Tibial artery (tissue), 4 donors: ENCODE results near the gene ANKS4B.
"Not testable (repeated sequence)": the region's sequence is repeated elsewhere in the genome, so short reads cannot be mapped to it uniquely, and the experiment has no call there.

ENCODE experiments used
- DNase-seq, 2 donors: peaks; one replicate each; pipeline ENCODE4 v3.0.0-alpha.2; 2019
- H3K27ac ChIP-seq, 2 donors: fragments of 200-600 bp; sonication (generic) in 1 of 2; 1 replicate in 1 of 2; 2 replicates in 1 of 2; pipeline ENCODE4 v1.5.1; 2018 to 2019; ENCODE audit warnings: mild to moderate bottlenecking in 1 of 2
- H3K27me3 ChIP-seq, 2 donors: fragments of 200-600 bp; sonication (generic) in 1 of 2; one replicate each; pipeline versions ENCODE4 v1.5.1 to v1.6.0; 2016 to 2019
- H3K36me3 ChIP-seq, 3 donors: fragments of 200-600 bp; sonication (generic) in 2 of 3; one replicate each; pipeline ENCODE4 v1.5.1; 2016 to 2019; ENCODE audit warnings: mild to moderate bottlenecking in 2 of 3
- H3K4me1 ChIP-seq, 4 donors: fragments of 200-600 bp; sonication (generic) in 2 of 4; 1 replicate in 3 of 4; 2 replicates in 1 of 4; pipeline ENCODE4 v1.5.1; 2016 to 2019
- H3K4me3 ChIP-seq, 2 donors: fragments of 200-600 bp; sonication (generic) in 1 of 2; 1 replicate in 1 of 2; 2 replicates in 1 of 2; pipeline ENCODE4 v1.5.1; 2018 to 2019; ENCODE audit warnings: mild to moderate bottlenecking in 2 of 2
- H3K9me3 ChIP-seq, 3 donors: fragments of 200-600 bp; sonication (generic) in 1 of 3; one replicate each; pipeline ENCODE4 v1.5.1; 2016 to 2019
- CTCF ChIP-seq, 2 experiments: fragments of 200-600 bp in 1 of 2; fragments of 450-650 bp in 1 of 2; IDR thresholded peaks; one replicate each; pipeline ENCODE4 v1.5.1; 2017 to 2019; ENCODE audit warnings: antibody characterized with exemption in 2 of 2, mild to moderate bottlenecking in 1 of 2, moderate library complexity in 1 of 2
- intact Hi-C: fragments of 100-400 bp; cut with DNase I; formaldehyde crosslinking; loops from one replicate; pipeline ENCODE4 v1.15.0; 2023; ENCODE audit warnings: low total_unique reads

ANKS4B gene

GRCh38 chr16:21189311-21189710 lies 44.2 kb upstream of the ANKS4B start:
- Histone ChIP-seq H3K36me3 (no peaks in the 10 kb centered on the region), H3K4me3 (no peak overlapping the region), H3K27ac (no peak overlapping the region), H3K4me1 (peaks cover 0 to 6% (median 5%) of the 10 kb centered on the region in 4 donors), H3K27me3 (no peaks in the 10 kb centered on the region), H3K9me3 (no peaks in the 10 kb centered on the region)
- intact Hi-C loops, result loop anchor here (2.0 kb wide), 1 partner anchor 111 kb away; no protein-coding TSS in a partner anchor
- no peak for DNase-seq
- TF ChIP-seq CTCF (IDR thresholded peaks at IDR 0.05), result no peak

DNA sequence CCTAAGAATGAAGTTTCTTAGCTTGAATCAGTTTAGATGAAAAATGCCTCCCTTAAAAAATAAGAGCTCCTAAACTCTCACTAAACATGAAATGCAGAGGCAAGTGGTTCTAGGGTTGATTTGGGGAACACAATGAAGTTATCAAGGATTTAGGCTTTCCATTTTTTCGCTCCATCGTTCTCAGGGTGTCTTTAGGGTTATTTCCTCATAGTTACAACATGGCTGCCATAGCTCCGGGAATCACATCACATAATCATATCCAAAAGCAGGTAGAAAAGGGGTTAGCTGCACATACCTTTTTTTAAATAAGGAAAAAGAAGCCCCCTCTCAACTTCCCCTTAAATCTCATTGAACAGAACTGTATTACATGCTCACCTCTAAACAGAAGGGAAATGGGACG lies 43.5 kb upstream of the ANKS4B start:
- Histone ChIP-seq H3K9me3 (no peaks in the 10 kb centered on the region), H3K4me1 (peaks cover 0 to 6% (median 5%) of the 10 kb centered on the region in 4 donors), H3K27ac (no peak overlapping the region), H3K4me3 (no peak overlapping the region), H3K27me3 (no peaks in the 10 kb centered on the region), H3K36me3 (no peaks in the 10 kb centered on the region)
- DNase-seq, result no peak
- TF ChIP-seq CTCF (IDR thresholded peaks at IDR 0.05), result no peak
- intact Hi-C loops, result no loop called here

GRCh38 chr16:21190599-21190998 lies 42.9 kb upstream of the ANKS4B start:
- Histone ChIP-seq H3K36me3 (no peaks in the 10 kb centered on the region), H3K27me3 (no peaks in the 10 kb centered on the region), H3K4me1 (peaks cover 0 to 6% (median 5%) of the 10 kb centered on the region in 4 donors), H3K9me3 (no peaks in the 10 kb centered on the region), H3K27ac (no peak overlapping the region), H3K4me3 (no peak overlapping the region)
- no peak for TF ChIP-seq CTCF (IDR thresholded peaks at IDR 0.05)
- intact Hi-C loops, result no loop called here
- DNase-seq, result no peak

- intact Hi-C loops, result no loop called here
- Histone ChIP-seq H3K4me1 (peaks cover 0 to 6% (median 5%) of the 10 kb centered on the region in 4 donors), H3K9me3 (no peaks in the 10 kb centered on the region), H3K4me3 (no peak overlapping the region), H3K36me3 (no peaks in the 10 kb centered on the region), H3K27ac (no peak overlapping the region), H3K27me3 (peaks cover 0 to 3% of the 10 kb centered on the region in 2 donors)
- no peak for DNase-seq
- TF ChIP-seq CTCF (IDR thresholded peaks at IDR 0.05), result no peak
Observed at GRCh38 chr16:21192991-21193390, 40.5 kb upstream of the ANKS4B start.

- Histone ChIP-seq H3K4me1 (no peaks in the 10 kb centered on the region), H3K4me3 (no peak overlapping the region), H3K27me3 (peaks cover 0 to 7% of the 10 kb centered on the region in 2 donors), H3K27ac (no peak overlapping the region), H3K36me3 (no peaks in the 10 kb centered on the region), H3K9me3 (no peaks in the 10 kb centered on the region)
- intact Hi-C loops, result loop anchor here (2.0 kb wide), 1 partner anchor 28 kb away; no protein-coding TSS in a partner anchor
- no peak for TF ChIP-seq CTCF (IDR thresholded peaks at IDR 0.05)
- DNase-seq, result no peak
Observed at GRCh38 chr16:21194771-21195301, 38.7 kb upstream of the ANKS4B start.

DNA sequence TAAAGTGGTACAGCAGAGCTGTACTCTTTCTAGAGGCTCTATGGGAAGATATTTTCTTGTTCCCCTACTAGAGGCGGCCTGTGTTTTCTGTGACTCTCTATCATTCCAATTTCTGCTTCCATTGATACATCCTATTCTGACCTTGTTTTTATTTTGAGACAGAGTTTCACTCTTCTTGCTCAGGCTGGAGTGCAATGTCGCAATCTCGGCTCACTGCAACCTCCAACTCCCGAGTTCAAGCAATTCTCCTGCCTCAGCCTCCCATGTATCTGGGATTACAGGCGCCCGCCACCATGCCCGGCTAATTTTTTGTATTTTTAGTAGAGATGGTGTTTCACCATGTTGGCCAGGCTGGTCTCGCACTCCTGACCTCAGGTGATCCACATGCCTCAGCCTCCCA lies 38.2 kb upstream of the ANKS4B start:
- not testable (repeated sequence) for H3K9me3 ChIP-seq, DNase-seq, H3K4me1 ChIP-seq, H3K27ac ChIP-seq, H3K4me3 ChIP-seq, H3K36me3 ChIP-seq
- intact Hi-C loops, result loop anchor here (2.0 kb wide), 1 partner anchor 27 kb away; no protein-coding TSS in a partner anchor
- H3K27me3 ChIP-seq, result peaks cover 0 to 11% of the 10 kb centered on the region in 2 donors
